Mesenchymal stem cell (in vitro differentiated cells and primary cell): ENCODE data around the gene EMC8.

Experiments used
- DNase-seq: peaks from one replicate; pipeline ENCODE4 v3.0.0-alpha.2; 2013
- H2AFZ ChIP-seq: one replicate; pipeline ENCODE4 v1.6.1; 2013; ENCODE audit warnings: low read depth, mild to moderate bottlenecking, control low read depth, inconsistent platforms, low read length, moderate library complexity
- H2AK5ac ChIP-seq: 2 replicates; pipeline ENCODE4 v1.6.1; 2013; ENCODE audit warnings: low read length, moderate library complexity, mild to moderate bottlenecking, inconsistent platforms; ENCODE audit not compliant: severe bottlenecking
- H2BK120ac ChIP-seq: one replicate; pipeline ENCODE4 v1.6.1; 2013; ENCODE audit warnings: low read depth, mild to moderate bottlenecking, inconsistent platforms, low read length, moderate library complexity
- H2BK12ac ChIP-seq, 2 experiments: one replicate each; pipeline ENCODE4 v1.6.1; 2013; ENCODE audit warnings: inconsistent platforms in 2 of 2, low read length in 2 of 2, mild to moderate bottlenecking in 2 of 2, moderate library complexity in 2 of 2, control low read depth in 1 of 2
- H2BK15ac ChIP-seq: one replicate; pipeline ENCODE4 v1.6.1; 2013; ENCODE audit warnings: mild to moderate bottlenecking, low read depth, inconsistent platforms; ENCODE audit not compliant: poor library complexity, severe bottlenecking
- H2BK5ac ChIP-seq: 2 replicates; pipeline ENCODE4 v1.6.1; 2013; ENCODE audit warnings: low read depth, mild to moderate bottlenecking, low read length, control low read depth, inconsistent platforms; ENCODE audit not compliant: poor library complexity, severe bottlenecking
- H3K14ac ChIP-seq, 2 experiments: one replicate each; pipeline ENCODE4 v1.6.1; 2013; ENCODE audit warnings: inconsistent platforms in 2 of 2, low read length in 2 of 2, control low read depth in 1 of 2, mild to moderate bottlenecking in 1 of 2, moderate library complexity in 1 of 2
- H3K18ac ChIP-seq, 2 experiments: one replicate each; pipeline ENCODE4 v1.6.1; 2013; ENCODE audit warnings: inconsistent platforms in 2 of 2, low read length in 2 of 2, control low read depth in 1 of 2, low read depth in 1 of 2, mild to moderate bottlenecking in 1 of 2
- H3K23ac ChIP-seq, 2 experiments: one replicate each; pipeline ENCODE4 v1.6.1; 2013; ENCODE audit warnings: inconsistent platforms in 2 of 2, low read length in 2 of 2, mild to moderate bottlenecking in 2 of 2, moderate library complexity in 2 of 2, control low read depth in 1 of 2
- H3K27ac ChIP-seq: 2 replicates; pipeline ENCODE4 v1.5.1; 2013; ENCODE audit warnings: mild to moderate bottlenecking, moderate library complexity, low read length, control low read depth, inconsistent platforms; ENCODE audit not compliant: poor library complexity, severe bottlenecking
- H3K27me3 ChIP-seq, 2 experiments: 2 replicates each; pipeline versions ENCODE4 v1.6.1 to v1.7.0; 2013; ENCODE audit warnings: low read length in 2 of 2, mild to moderate bottlenecking in 2 of 2, moderate library complexity in 2 of 2, control low read depth in 1 of 2, inconsistent platforms in 1 of 2; ENCODE audit not compliant: control insufficient read depth in 1 of 2, insufficient read depth in 1 of 2
- H3K36me3 ChIP-seq, 2 experiments: 2 replicates each; pipeline versions ENCODE4 v1.6.1 to v1.7.0; 2013; ENCODE audit warnings: low read length in 2 of 2, control low read depth in 1 of 2, inconsistent platforms in 1 of 2, low read depth in 1 of 2, mild to moderate bottlenecking in 1 of 2; ENCODE audit not compliant: insufficient read depth in 2 of 2, control insufficient read depth in 1 of 2
- H3K4ac ChIP-seq, 2 experiments: one replicate each; pipeline ENCODE4 v1.6.1; 2013; ENCODE audit warnings: inconsistent platforms in 2 of 2, low read length in 2 of 2, mild to moderate bottlenecking in 2 of 2, moderate library complexity in 2 of 2, control low read depth in 1 of 2, low read depth in 1 of 2
- H3K4me1 ChIP-seq: 2 replicates; pipeline ENCODE4 v1.6.1; 2013; ENCODE audit warnings: low read depth, low read length, control low read depth; ENCODE audit not compliant: control insufficient read depth, insufficient read depth
- H3K4me2 ChIP-seq: 2 replicates; pipeline ENCODE4 v1.6.1; 2013; ENCODE audit warnings: low read length, mild to moderate bottlenecking, inconsistent platforms; ENCODE audit not compliant: poor library complexity, severe bottlenecking
- H3K4me3 ChIP-seq, 2 experiments: 2 replicates each; pipeline versions ENCODE4 v1.5.1 to v1.7.0; 2013; ENCODE audit warnings: low read length in 2 of 2, mild to moderate bottlenecking in 2 of 2, control low read depth in 1 of 2, low read depth in 1 of 2; ENCODE audit not compliant: insufficient read depth in 1 of 2
- H3K79me1 ChIP-seq: replicated peaks from 2 replicates; pipeline ENCODE4 v1.6.1; 2013; ENCODE audit warnings: mild to moderate bottlenecking, control low read depth, low read length, inconsistent platforms; ENCODE audit not compliant: poor library complexity, severe bottlenecking
- H3K9ac ChIP-seq: 2 replicates; pipeline ENCODE4 v1.7.0; 2013; ENCODE audit warnings: mild to moderate bottlenecking, low read length, moderate library complexity
- H3K9me3 ChIP-seq: 2 replicates; pipeline ENCODE4 v1.7.0; 2013; ENCODE audit warnings: mild to moderate bottlenecking, low read length; ENCODE audit not compliant: control insufficient read depth
- H4K8ac ChIP-seq: one replicate; pipeline ENCODE4 v1.6.1; 2013; ENCODE audit warnings: inconsistent platforms, mild to moderate bottlenecking, low read length, moderate library complexity
- H4K91ac ChIP-seq: one replicate; pipeline ENCODE4 v1.6.1; 2013; ENCODE audit warnings: mild to moderate bottlenecking, low read length, inconsistent platforms
- WGBS: methylation state at CpG from one replicate; pipeline ENCODE4 v1.1.7; 2013; ENCODE audit warnings: mixed read lengths; 5-methylcytosine and 5-hydroxymethylcytosine counted together

Gene EMC8

GRCh38 chr16:85746460-85747215, 52.7 kb downstream of the EMC8 start:
- Histone ChIP-seq H3K18ac (no peak overlapping the region), H2BK5ac (no peak overlapping the region), H3K4me2 (no peak overlapping the region), H3K79me1 (no peaks in the 10 kb centered on the region), H3K27ac (no peak overlapping the region), H4K8ac (no peak overlapping the region), H3K4me1 (peaks cover 26% of the 10 kb centered on the region), H3K14ac (no peak overlapping the region), H2AFZ (no peak overlapping the region), H3K4me3 (no peak overlapping the region), H3K23ac (no peak overlapping the region), H2BK120ac (no peak overlapping the region), H3K4ac (no peak overlapping the region), H2BK15ac (no peak overlapping the region), H3K9ac (no peak overlapping the region), H3K9me3 (no peaks in the 10 kb centered on the region), H2AK5ac (no peak overlapping the region), H4K91ac (no peak overlapping the region), H2BK12ac (no peak overlapping the region), H3K36me3 (no peaks in the 10 kb centered on the region), H3K27me3 (peaks cover 6 to 34% of the 10 kb centered on the region in 2 experiments)
- DNase-seq = no peak
- 78% methylated on average over 13 of the region's 13 CpGs for whole genome bisulfite sequencing

- H3K4me3 ChIP-seq = no peak overlapping the region
- no peak overlapping the region for H3K9ac ChIP-seq
- no peaks in the 10 kb centered on the region for H3K36me3 ChIP-seq
- H4K8ac ChIP-seq = no peak overlapping the region
- H3K23ac ChIP-seq = no peak overlapping the region
- no peak overlapping the region for H4K91ac ChIP-seq
- WGBS = 78% methylated on average over 9 of the region's 13 CpGs
- no peak overlapping the region for H2BK5ac ChIP-seq
- no peak overlapping the region for H2AK5ac ChIP-seq
- no peak overlapping the region for H3K27ac ChIP-seq
- H2BK120ac ChIP-seq = no peak overlapping the region
- H3K18ac ChIP-seq = no peak overlapping the region
- H3K4me1 ChIP-seq = no peaks in the 10 kb centered on the region
- DNase-seq = no peak
- no peak overlapping the region for H3K14ac ChIP-seq
- no peak overlapping the region for H3K4me2 ChIP-seq
- H3K9me3 ChIP-seq = no peaks in the 10 kb centered on the region
- no peaks in the 10 kb centered on the region for H3K79me1 ChIP-seq
- no peak overlapping the region for H3K4ac ChIP-seq
- H2BK12ac ChIP-seq = no peak overlapping the region
- peaks cover 0 to 32% of the 10 kb centered on the region in 2 experiments for H3K27me3 ChIP-seq
- H2BK15ac ChIP-seq = no peak overlapping the region
- no peak overlapping the region for H2AFZ ChIP-seq
These were observed 60.2 kb downstream of the EMC8 start for GRCh38 chr16:85738923-85739715.

DNA sequence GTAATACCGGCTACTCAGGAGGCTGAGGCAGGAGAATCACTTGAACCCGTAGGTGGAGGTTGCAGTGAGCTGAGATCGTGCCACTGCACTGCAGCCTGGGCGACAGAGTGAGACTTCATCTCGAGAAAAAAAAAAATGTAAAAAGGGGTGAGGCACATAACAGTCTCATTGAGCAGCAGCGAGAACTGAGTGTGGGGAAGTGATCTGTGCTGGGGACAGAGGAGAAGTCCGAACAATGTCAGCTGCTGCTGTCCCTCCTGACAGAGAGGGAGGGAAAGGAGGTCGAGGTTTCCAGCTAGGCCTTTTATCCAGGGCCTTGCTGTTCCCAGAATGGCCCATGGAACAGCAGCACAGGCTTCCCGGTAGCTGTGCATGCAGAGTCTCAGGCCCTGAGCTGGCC, 62.4 kb downstream of the EMC8 start:
- WGBS = 92% methylated on average over 9 of the region's 9 CpGs
- H3K4me1 ChIP-seq = no peaks in the 10 kb centered on the region

GRCh38 chr16:85735946-85736345, 63.4 kb downstream of the EMC8 start:
- no peak overlapping the region for H2BK12ac ChIP-seq
- WGBS = 75% methylated on average over 6 of the region's 6 CpGs
- no peak overlapping the region for H3K23ac ChIP-seq
- H3K27me3 ChIP-seq = peaks cover 0 to 15% of the 10 kb centered on the region in 2 experiments
- H2AFZ ChIP-seq = no peak overlapping the region
- no peak overlapping the region for H4K8ac ChIP-seq
- H3K9me3 ChIP-seq = no peaks in the 10 kb centered on the region
- no peak overlapping the region for H3K14ac ChIP-seq
- H3K4ac ChIP-seq = no peak overlapping the region
- no peak overlapping the region for H3K27ac ChIP-seq
- no peak overlapping the region for H3K4me2 ChIP-seq
- no peak overlapping the region for H3K4me3 ChIP-seq
- H2BK15ac ChIP-seq = no peak overlapping the region
- no peaks in the 10 kb centered on the region for H3K79me1 ChIP-seq
- no peak overlapping the region for H2BK5ac ChIP-seq
- no peaks in the 10 kb centered on the region for H3K4me1 ChIP-seq
- no peak overlapping the region for H2AK5ac ChIP-seq
- no peak overlapping the region for H2BK120ac ChIP-seq
- H3K36me3 ChIP-seq = no peaks in the 10 kb centered on the region
- H3K18ac ChIP-seq = no peak overlapping the region
- no peak for DNase-seq
- H4K91ac ChIP-seq = no peak overlapping the region
- H3K9ac ChIP-seq = no peak overlapping the region

More for the DNA sequence above, 62.4 kb downstream of the EMC8 start:
- Histone ChIP-seq H3K4me2 (no peak overlapping the region), H2BK12ac (no peak overlapping the region), H3K23ac (no peak overlapping the region), H3K18ac (no peak overlapping the region), H3K4me3 (no peak overlapping the region), H2BK15ac (no peak overlapping the region), H2AFZ (no peak overlapping the region), H3K9me3 (no peaks in the 10 kb centered on the region), H3K27ac (no peak overlapping the region), H2BK120ac (no peak overlapping the region), H3K4ac (no peak overlapping the region), H3K27me3 (peaks cover 0 to 24% of the 10 kb centered on the region in 2 experiments), H4K8ac (no peak overlapping the region), H3K36me3 (no peaks in the 10 kb centered on the region), H3K9ac (no peak overlapping the region), H3K14ac (no peak overlapping the region), H2BK5ac (no peak overlapping the region), H4K91ac (no peak overlapping the region), H3K79me1 (no peaks in the 10 kb centered on the region), H2AK5ac (no peak overlapping the region)
- DNase-seq = no peak
